HG03565 (cell line): ENCODE measurements around the gene VSIG10.
"Not testable (repeated sequence)": the region's sequence is repeated elsewhere in the genome, so short reads cannot be mapped to it uniquely, and the experiment has no call there.

ENCODE experiments used
- ATAC-seq: cut with Tn5 transposase; IDR thresholded peaks from one replicate; pipeline ENCODE4 v1.9.1; 2021; ENCODE audit warnings: mild to moderate bottlenecking, moderate library complexity; ENCODE audit not compliant: unreplicated experiment

The VSIG10 gene

DNA sequence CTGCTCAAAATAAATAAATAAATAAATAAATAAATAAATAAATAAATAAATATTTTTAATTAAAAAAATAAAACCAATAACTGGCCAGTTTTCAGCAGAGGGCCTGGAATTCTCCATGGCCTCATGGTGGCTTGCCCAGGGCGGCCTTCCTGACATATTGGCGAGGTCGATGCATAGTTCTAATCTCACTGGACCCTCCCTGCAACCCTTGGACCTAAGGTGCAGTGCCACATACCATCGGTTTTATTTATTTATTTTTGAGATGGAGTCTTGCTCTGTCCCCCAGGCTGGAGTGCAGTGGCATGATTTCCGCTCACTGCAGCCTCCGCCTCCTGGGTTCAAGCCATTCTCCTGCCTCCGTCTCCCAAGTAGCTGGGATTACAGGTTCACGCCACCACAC, 3.9 kb upstream of the VSIG10 start:
- ATAC-seq = no peak

DNA sequence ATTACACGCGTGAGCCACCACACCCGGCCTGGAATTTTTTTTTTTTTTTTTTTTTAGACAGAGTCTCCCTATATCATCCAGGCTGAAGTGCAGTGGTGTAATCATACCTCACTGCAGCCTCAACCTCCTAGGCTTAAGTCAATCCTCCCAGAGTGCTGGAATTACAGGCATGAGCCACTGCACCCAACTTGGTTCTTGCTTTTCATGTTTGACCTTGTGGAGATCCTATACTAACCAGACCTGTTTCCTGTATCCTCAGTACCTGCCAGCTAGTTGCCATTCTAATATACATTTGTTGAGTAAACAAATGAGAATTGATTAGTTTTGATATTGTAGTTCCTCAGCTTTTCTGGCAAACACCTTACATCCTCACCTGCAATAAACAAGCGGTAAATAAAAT, 3.2 kb upstream of the VSIG10 start:
- no peak for ATAC-seq

DNA sequence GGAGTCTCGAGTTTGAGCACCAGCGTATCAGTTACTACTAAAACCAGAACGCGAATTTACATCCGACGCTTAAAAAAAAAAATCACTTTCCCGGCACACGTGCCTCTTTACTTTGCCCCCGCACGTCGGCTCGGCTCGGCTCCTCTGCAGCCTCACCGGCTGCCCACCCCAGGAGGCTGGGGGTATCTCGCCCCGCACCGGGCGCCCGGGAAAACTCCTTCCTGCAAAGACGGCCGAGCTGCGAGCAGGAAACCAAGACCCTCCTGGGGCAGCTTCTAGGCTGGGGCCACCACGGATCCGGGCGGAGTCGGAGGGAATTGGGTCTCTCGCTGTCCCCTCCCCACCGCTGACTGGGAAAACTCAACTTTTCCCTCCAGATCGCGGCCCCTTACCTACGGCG, 610 bp downstream of the VSIG10 start:
- no peak for ATAC-seq

DNA sequence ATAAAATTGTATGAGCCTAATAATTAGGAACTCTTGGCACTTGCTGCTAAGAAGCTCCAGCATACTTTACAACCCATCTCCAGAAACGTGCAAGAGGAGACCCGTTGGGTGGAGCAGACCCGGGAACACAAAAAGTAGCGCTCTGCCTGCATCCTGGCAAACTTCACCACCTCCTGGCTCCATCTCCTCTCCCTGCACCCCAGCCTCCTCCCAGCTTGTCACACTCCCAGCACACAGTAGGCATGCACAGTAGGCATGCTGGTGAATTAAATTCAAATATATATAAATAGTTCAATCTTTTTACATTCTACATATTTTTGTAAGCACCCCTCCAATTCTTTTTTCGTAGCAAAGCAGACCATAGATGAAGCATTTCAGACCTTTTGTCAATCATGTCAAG, 1.2 kb downstream of the VSIG10 start:
- no peak for ATAC-seq

DNA sequence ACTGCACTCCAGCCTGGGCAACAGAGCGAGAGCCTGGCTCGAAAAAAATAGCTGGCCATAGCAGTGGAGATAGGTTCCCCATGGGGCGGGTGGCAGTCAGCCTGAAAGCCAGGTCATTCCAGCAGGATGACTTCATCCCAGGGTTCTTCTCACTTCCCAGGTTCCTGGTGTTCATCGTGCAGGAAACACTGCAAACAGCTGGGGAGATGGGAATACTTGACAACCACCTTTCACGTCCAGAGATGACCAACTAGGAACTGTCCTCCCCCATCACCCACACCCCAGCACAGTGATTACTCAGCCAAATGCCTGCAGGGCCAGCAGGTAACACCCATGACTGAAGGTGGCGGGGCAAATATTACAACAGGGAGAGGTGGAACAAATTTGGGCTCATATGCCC, 1.7 kb downstream of the VSIG10 start:
- no peak for ATAC-seq

DNA sequence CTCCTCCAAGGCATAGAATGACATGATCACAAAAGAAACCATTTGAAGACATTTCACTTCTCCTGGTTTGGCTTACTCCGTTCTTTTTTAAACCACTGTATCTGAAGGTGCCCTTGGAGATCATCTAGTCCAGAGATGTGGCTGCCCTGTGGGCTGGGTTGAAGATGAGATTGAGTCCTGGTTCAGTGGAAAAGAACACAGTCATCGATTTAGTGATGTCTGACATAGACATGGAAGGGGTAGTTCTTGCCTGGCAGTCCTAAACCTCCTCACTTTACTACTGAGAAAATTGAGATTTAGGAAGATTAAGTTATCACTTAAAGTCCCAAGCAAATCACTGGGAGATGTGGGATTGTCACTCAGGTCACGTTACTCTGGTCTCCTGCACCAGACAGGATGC, 2.8 kb downstream of the VSIG10 start:
- ATAC-seq = no peak

DNA sequence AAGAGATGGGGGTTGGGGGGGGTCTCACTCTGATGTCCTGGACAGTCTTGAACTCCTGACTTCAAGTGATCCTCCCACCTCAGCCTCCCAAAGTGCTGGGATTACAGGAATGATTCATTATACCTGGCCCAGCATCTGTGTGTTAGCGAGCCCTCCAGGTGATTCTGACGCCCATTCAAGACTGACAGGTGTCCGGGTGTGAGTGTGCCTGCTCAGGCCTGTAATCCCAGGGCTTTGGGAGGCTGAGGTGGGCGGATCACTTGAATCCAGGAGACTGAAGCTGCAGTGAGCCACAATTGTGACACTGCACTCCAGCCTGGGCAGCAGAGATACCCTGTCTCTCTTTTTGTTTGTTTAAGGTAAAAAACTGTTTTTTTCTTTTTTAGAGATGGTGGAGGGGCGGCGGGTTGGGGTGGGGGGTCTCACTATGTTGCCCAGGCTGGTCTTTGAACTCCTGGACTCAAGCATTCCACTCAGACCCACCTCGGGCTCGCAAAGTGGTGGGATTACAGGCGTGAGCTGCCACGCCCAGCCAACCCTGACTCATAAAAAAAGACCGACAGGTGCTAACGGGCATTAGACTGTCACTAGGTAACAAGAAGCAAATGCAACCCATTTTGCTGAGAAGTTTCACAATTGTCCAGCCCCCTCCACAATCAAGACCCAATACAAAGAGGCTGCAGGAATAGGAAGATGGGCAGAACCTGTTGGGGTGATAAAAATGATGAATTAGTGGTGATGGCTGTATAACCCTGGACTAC, 4.7 kb downstream of the VSIG10 start:
- ATAC-seq = no peak

DNA sequence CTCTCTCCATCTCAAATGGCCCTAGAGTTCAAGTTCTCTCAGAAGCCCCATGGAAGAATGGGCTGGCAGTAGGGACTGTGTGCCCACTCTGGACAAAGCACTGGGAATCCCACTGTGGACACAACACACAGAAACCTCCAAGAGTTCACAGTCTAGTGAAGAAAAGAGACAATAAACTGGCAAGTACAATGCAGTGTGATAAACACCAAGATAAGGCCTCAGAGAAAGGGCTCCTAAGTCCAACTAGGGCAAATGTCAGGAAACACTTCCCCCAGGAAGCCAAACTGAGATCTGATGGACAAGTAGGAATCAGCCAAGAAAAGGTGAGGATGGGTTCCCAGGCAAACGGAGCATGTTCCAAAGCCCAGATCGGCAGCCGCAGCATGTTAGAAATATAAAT, 5.4 kb downstream of the VSIG10 start:
- ATAC-seq = no peak

DNA sequence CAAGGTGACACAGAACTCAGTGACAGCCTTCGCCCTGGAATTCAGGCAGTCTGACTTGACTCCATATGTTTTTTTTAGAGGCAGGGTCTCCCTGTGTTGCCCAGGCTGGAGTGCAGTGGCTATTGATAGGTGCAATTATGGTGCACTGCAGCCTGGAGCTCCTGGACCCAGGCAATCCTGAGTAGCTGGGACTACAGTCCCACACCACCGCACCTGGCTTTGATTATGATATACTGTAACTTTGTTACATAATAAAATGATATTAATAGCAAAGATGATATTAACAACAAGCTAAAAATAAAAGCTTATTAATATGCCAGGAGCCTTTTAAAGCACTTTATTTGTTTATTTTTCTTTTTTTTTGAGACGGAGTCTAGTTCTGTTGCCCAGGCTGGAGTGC, 9.8 kb downstream of the VSIG10 start:
- no peak for ATAC-seq

GRCh38 chr12:118089782-118090181, 14.0 kb downstream of the VSIG10 start:
- no peak for ATAC-seq

GRCh38 chr12:118082161-118082560, 21.6 kb downstream of the VSIG10 start:
- no peak for ATAC-seq

DNA sequence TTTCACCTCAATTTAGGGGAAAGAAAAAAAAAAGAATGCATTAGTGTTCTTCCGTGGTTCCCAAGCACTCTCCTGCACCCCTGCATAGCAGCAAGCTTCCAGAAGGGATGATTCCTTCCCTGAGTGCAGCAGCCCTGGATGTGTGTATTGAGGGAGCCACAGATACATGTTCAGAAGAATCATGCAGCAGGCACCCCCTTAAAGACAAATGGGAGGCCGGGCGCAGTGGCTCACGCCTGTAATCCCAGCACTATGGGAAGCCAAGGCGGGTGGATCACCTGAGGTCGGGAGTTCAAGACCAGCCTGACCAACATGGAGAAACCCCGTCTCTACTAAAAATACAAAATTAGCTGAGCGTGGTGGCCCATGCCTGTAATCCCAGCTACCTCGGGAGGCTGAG, 22.3 kb downstream of the VSIG10 start:
- ATAC-seq = not testable (repeated sequence)

DNA sequence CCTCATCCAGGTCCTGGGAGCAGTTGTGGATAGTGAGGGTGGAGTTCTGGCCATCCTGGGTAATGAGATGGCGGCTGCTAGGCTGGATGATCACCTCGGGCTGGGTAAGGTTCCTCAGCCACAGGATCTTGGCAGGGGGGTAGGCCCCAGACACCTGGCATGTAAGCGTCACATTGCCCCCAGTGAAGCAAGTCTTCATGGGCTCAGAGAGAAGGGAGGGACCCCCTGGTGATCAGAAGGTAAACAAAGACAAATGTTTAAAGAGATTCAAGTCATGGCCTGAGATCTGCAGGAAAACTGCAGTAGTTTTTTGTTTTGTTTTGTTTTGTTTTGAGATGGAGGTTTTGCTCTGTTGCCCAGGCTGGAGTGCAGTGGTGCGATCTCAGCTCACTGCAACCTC, 30.0 kb downstream of the VSIG10 start:
- ATAC-seq = no peak

- ATAC-seq = no peak
Observed at GRCh38 chr12:118070650-118071049, 33.2 kb downstream of the VSIG10 start.

DNA sequence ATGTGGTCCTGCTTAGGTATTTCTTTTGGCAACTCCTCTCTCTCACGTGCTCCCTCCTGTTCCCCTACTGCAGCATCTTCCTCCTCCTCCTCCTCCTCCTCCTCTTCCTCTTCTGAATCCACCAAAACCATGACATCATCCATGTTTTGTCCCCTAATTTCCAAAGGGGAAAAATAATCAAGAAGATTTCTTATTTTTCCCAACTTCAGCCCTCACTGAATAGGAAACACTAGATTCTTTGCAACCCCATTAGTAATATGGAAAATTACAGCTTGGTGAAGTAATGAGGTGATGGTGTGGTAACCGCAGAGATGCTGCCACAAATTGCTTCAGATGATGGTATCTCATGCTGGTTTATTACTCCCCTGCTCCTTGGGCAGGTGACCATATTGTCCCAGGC, 35.4 kb downstream of the VSIG10 start:
- ATAC-seq = no peak

- ATAC-seq = no peak
Observed at GRCh38 chr12:118065380-118065779, 38.4 kb downstream of the VSIG10 start.

DNA sequence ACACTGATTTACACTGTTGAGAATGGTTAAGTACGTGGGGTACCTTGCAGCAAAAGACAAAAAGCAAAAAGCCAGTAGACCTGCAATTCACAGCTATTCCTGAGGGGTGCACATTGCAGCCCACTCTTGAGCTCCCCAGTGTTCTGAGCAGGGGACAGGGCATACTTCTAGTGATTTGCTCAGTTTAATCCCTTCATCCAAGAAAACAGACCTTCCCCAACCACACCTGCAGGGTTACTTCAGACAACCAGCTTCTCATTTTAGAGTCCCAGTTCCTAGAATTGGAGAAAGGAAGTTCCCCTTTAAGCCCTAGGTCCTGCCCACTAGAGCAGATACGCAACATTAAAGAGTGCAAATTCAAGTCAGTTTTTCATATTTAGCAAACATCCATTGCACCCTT, 39.2 kb downstream of the VSIG10 start:
- ATAC-seq = no peak

GRCh38 chr12:118063576-118064391, 40.0 kb downstream of the VSIG10 start:
- ATAC-seq = no peak

GRCh38 chr12:118061873-118062843, 41.7 kb downstream of the VSIG10 start:
- no peak for ATAC-seq

- ATAC-seq = no peak
Observed at GRCh38 chr12:118061011-118061872, 42.6 kb downstream of the VSIG10 start, which contains the start of gene WSB2. WSB2 (minus strand) TSS chr12:118061179; CDS start chr12:118061048, 131 bp downstream.
